HFFc6 (cell line): ENCODE measurements around the gene GDF7. TPM values are rescaled to one million over a fixed set of nuclear protein-coding genes. Genes with fewer than 3 reads are reported as not detected.

Experiments
- DNase-seq: peaks from one replicate; pipeline ENCODE4 v3.0.0-alpha.2; 2018
- H3K27ac Mint-ChIP-seq: 2 replicates; pipeline ENCODE4 v1.8.0; 2020; ENCODE audit warnings: mild to moderate bottlenecking, mixed read lengths
- H3K27me3 Mint-ChIP-seq: 2 replicates; pipeline ENCODE4 v1.8.0; 2021; ENCODE audit warnings: mild to moderate bottlenecking, moderate library complexity, mixed read lengths; ENCODE audit not compliant: insufficient read depth
- H3K36me3 Mint-ChIP-seq: 2 replicates; pipeline ENCODE4 v1.8.0; 2021; ENCODE audit warnings: low read depth, mixed read lengths
- H3K4me1 Mint-ChIP-seq: 2 replicates; pipeline ENCODE4 v1.8.0; 2020; ENCODE audit warnings: low read depth, mixed read lengths
- H3K4me3 Mint-ChIP-seq: 2 replicates; pipeline ENCODE4 v1.8.0; 2020; ENCODE audit warnings: mild to moderate bottlenecking, moderate library complexity, mixed read lengths
- H3K9me3 Mint-ChIP-seq: 2 replicates; pipeline ENCODE4 v1.8.0; 2020; ENCODE audit warnings: mild to moderate bottlenecking, mixed read lengths
- CTCF ChIP-seq: fragments of 200-600 bp; sonication (generic); IDR thresholded peaks from 2 replicates; pipeline ENCODE4 v1.5.0; 2021; ENCODE audit warnings: antibody characterized with exemption, mild to moderate bottlenecking
- total RNA-seq, 6 experiments: library from RNA; stranded (reverse); fragmentation: NEBNext Ultra II Directional; extraction: Animal tissue kit (Norgen Biotek cat#: 25700); gene quantifications; 2 replicates in 1 of 6; 3 replicates in 5 of 6; pipeline ENCODE4 v1.2.3, GENCODE V29; 2021

Gene GDF7
- total RNA-seq, 6 experiments from 2014 or later, result 0.05 TPM; not detected in 5

- Mint-ChIP-seq H3K36me3 (no peaks in the 10 kb centered on the region), H3K27ac (no peak overlapping the region), H3K4me1 (peaks cover 35% of the 10 kb centered on the region), H3K27me3 (peaks cover 8% of the 10 kb centered on the region), H3K4me3 (no peak overlapping the region), H3K9me3 (no peaks in the 10 kb centered on the region)
- no peak for DNase-seq
- no peak for TF ChIP-seq CTCF
Observed at GRCh38 chr2:20637147-20637546, 29.8 kb upstream of the GDF7 start.

- Mint-ChIP-seq H3K27ac (no peak overlapping the region), H3K27me3 (peaks cover 8% of the 10 kb centered on the region), H3K4me3 (no peak overlapping the region), H3K36me3 (no peaks in the 10 kb centered on the region), H3K4me1 (peaks cover 37% of the 10 kb centered on the region), H3K9me3 (no peaks in the 10 kb centered on the region)
- no peak for TF ChIP-seq CTCF
- DNase-seq, result no peak
Observed at GRCh38 chr2:20638014-20638413, 28.9 kb upstream of the GDF7 start.

GRCh38 chr2:20638646-20639430, 28.1 kb upstream of the GDF7 start:
- H3K9me3 Mint-ChIP-seq, result no peaks in the 10 kb centered on the region
- no peak overlapping the region for H3K4me3 Mint-ChIP-seq
- peaks cover 8% of the 10 kb centered on the region for H3K27me3 Mint-ChIP-seq
- DNase-seq, result no peak
- H3K4me1 Mint-ChIP-seq, result peaks cover 36% of the 10 kb centered on the region
- no peak overlapping the region for H3K27ac Mint-ChIP-seq
- no peak for TF ChIP-seq CTCF
- no peaks in the 10 kb centered on the region for H3K36me3 Mint-ChIP-seq

GRCh38 chr2:20640411-20641122, 26.4 kb upstream of the GDF7 start:
- H3K4me1 Mint-ChIP-seq, result peaks cover 18% of the 10 kb centered on the region
- TF ChIP-seq CTCF, result no peak
- H3K36me3 Mint-ChIP-seq, result no peaks in the 10 kb centered on the region
- no peak for DNase-seq
- peaks cover 5% of the 10 kb centered on the region for H3K27me3 Mint-ChIP-seq
- no peak overlapping the region for H3K27ac Mint-ChIP-seq
- no peak overlapping the region for H3K4me3 Mint-ChIP-seq
- no peaks in the 10 kb centered on the region for H3K9me3 Mint-ChIP-seq

- H3K27ac Mint-ChIP-seq, result no peak overlapping the region
- peak; percentile 19 for DNase-seq
Observed at GRCh38 chr2:20641123-20641985, 25.6 kb upstream of the GDF7 start.

More at GRCh38 chr2:20641123-20641985, 25.6 kb upstream of the GDF7 start:
- Mint-ChIP-seq H3K27me3 (peaks cover 5% of the 10 kb centered on the region), H3K36me3 (no peaks in the 10 kb centered on the region), H3K4me3 (no peak overlapping the region), H3K9me3 (no peaks in the 10 kb centered on the region), H3K4me1 (peaks cover 12% of the 10 kb centered on the region)
- TF ChIP-seq CTCF, result no peak
